Tongue (tissue), 2 donors: ENCODE measurements around the gene MYO5B. TPM values are rescaled to one million over a fixed set of nuclear protein-coding genes. Genes with fewer than 3 reads are reported as not detected.
"Not testable (repeated sequence)": the region's sequence is repeated elsewhere in the genome, so short reads cannot be mapped to it uniquely, and the experiment has no call there.

Experiments used
- DNase-seq: peaks from one replicate; pipeline ENCODE4 v3.0.0-alpha.2; 2015
- total RNA-seq: library from RNA; depleted of rRNA; stranded (reverse); fragments of >200 nt; gene quantifications from one replicate; pipeline ENCODE4 v1.2.3, GENCODE V29; 2014

MYO5B gene
- total RNA-seq, 1 donor from 2014 or later, result 12.8 TPM

- no peak for DNase-seq
Measured at GRCh38 chr18:49834258-49834657, 360.7 kb downstream of the MYO5B start.

- no peak for DNase-seq
Measured at GRCh38 chr18:49833814-49834213, 361.1 kb downstream of the MYO5B start.

GRCh38 chr18:49832221-49832647 lies 362.7 kb downstream of the MYO5B start:
- no peak for DNase-seq

GRCh38 chr18:49827996-49828395 lies 367.0 kb downstream of the MYO5B start:
- DNase-seq, result no peak

- DNase-seq, result no peak
Measured at GRCh38 chr18:49819823-49820671, 374.9 kb downstream of the MYO5B start.

- no peak for DNase-seq
Measured at GRCh38 chr18:49819071-49819662, 375.8 kb downstream of the MYO5B start.

GRCh38 chr18:49817947-49818346 lies 377.0 kb downstream of the MYO5B start:
- no peak for DNase-seq

- DNase-seq, result no peak
Measured at GRCh38 chr18:49815927-49816326, 379.0 kb downstream of the MYO5B start.

- DNase-seq, result peak; percentile 72
Measured at GRCh38 chr18:49814147-49814499, 380.8 kb downstream of the MYO5B start.

GRCh38 chr18:49813319-49814146 lies 381.4 kb downstream of the MYO5B start, which contains the start of gene ACAA2:
Gene ACAA2 (minus strand): TSS chr18:49813533. CDS start chr18:49813484, 49 bp downstream.
- DNase-seq, result peak; percentile 93

GRCh38 chr18:49813069-49813318 lies 382.0 kb downstream of the MYO5B start:
- no peak for DNase-seq

- peak; percentile 59 for DNase-seq
Measured at GRCh38 chr18:49812286-49813068, 382.5 kb downstream of the MYO5B start.

GRCh38 chr18:49811151-49811938 lies 383.6 kb downstream of the MYO5B start:
- DNase-seq, result peak; percentile 6

- DNase-seq, result not testable (repeated sequence)
Measured at GRCh38 chr18:49808553-49809191, 386.3 kb downstream of the MYO5B start.

- DNase-seq, result no peak
Measured at GRCh38 chr18:49804096-49804495, 390.9 kb downstream of the MYO5B start.

- DNase-seq, result no peak
Measured at GRCh38 chr18:49802623-49803022, 392.3 kb downstream of the MYO5B start.

- DNase-seq, result not testable (repeated sequence)
Measured at GRCh38 chr18:49800491-49800890, 394.5 kb downstream of the MYO5B start.

- not testable (repeated sequence) for DNase-seq
Measured at GRCh38 chr18:49799806-49800205, 395.1 kb downstream of the MYO5B start.

GRCh38 chr18:49798001-49798400 lies 396.9 kb downstream of the MYO5B start:
- DNase-seq, result no peak

GRCh38 chr18:49795612-49796552 lies 399.1 kb downstream of the MYO5B start:
- no peak for DNase-seq
